ENCODE measurements around the gene POC1B.

Gene POC1B
- total RNA-seq = 23.7 to 32.4 reads per million in 2 donors

DNA sequence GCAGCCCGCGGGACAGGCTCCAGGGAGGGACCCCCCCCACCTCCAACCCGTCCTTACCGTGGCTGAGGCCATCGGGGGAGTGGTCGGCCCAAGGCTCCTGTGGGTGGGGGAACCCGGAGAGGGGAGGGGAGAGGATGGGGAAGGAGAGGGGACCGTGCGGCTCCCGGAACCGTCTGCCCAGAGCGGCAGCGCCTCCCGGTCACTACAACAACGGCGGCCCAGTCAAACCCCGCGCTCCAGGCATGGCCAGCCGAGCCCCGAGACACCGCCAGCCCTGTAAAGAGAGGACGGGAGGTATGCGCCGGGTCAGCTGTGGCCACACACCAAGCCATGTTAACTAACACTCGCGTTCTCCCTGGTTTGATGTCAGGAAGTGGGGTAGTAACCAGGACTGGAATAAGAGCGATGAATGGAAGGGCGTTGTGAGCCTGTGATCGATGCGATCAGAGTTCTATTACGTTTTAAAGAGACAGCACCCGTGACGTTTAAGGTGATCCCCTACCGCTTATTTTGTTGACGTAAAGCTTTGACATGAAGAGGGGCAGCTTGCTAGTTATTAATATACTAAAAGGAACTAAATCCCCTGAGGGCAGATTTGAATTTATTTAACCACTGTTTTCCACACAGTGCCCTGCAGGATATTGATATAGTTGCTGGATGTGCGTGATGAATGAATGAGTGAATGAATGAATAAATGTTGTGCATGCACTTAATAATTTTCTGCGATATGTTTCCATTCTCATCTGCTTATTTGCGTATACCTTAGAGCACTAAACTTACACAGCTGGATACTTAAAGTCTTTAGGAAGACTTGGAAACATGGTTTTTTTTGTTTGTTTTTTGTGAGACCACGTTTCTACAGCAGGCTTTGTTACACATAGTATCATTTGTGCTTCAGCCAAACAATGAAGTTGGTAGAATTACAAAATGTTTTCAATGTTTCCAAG, at the start of gene POC1B:
POC1B (minus strand) TSS at position 224 of the 947 bp plus-strand sequence; CDS start at position 72, 152 bp downstream.
- DNase-seq = peak; percentile 41

DNA sequence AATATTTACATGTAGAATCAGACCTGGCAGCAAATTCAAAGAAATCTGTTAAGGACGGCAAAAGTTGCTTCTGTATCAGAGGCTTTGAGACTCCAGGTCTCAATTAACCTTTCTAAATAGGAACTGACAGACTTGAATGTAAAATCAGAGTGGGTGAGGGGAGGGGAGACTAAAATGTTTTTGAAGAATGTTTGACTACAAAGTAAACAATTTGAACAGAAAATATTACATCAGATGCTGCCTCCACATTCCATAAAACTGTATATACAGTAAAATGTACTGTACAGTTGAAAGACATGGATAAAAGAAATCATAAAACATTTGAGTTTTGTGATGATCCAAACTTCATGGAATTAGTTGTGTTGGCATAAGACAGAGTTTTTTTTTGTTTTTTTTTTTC, 49.5 kb upstream of the POC1B start:
- DNase-seq = no peak

DNA sequence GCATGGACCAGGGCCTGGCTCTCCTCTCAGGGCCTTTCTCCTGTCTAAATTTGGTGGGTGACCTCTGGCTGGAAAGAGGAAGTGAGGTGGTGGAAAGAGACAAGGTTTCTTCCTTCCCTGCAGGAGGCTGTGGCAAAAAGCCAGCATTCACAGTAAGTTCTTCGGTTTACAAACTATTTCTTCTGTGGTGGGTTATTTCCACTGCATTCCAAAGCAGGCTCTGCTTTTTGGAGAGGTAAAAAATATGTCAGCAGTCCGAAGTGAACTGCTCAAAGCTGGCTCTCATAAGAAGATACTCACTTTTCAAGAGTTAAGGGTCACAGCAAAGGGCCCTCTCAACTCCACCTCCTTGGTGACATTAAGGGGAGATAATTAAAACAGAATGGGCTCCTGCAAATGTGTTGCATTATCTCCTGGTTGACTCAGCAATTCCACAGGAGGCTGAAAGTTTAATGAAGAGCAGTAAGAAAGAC, 48.9 kb upstream of the POC1B start:
- DNase-seq = no peak

DNA sequence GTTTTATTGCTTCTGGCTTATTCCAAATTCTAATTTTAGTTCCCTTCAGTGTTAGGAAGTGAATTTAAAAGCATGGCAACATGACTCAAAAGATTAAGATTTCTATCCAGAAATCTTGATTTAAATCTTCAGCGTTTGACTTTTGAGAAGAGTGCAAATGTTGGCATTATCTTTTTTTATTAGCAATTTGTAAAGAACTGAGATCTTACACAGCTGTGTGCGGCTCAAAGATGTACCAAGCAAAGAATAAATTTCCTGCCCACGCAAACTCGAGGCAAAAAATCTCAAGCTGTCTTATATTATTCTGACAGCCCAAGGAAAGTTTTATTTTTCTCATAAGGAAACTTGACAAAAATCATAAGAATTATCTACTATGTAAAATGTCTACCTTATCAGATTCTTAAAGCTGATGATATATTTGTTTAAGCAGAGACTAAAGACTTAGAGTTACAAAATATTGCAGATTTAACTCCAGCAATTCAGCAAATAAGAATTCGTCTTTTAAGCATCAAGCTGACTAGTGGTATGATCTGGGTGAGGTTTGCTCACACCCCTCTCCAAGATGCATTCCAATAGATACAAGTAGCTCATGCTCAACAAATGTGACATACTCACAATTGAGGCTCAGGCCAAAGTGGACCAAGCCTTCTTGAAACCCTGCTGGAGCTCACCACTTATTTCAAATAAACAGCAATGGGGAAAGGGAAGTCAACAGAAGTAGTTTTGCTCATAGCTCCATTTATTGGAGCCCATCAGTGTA, 47.4 kb upstream of the POC1B start:
- DNase-seq = no peak

DNA sequence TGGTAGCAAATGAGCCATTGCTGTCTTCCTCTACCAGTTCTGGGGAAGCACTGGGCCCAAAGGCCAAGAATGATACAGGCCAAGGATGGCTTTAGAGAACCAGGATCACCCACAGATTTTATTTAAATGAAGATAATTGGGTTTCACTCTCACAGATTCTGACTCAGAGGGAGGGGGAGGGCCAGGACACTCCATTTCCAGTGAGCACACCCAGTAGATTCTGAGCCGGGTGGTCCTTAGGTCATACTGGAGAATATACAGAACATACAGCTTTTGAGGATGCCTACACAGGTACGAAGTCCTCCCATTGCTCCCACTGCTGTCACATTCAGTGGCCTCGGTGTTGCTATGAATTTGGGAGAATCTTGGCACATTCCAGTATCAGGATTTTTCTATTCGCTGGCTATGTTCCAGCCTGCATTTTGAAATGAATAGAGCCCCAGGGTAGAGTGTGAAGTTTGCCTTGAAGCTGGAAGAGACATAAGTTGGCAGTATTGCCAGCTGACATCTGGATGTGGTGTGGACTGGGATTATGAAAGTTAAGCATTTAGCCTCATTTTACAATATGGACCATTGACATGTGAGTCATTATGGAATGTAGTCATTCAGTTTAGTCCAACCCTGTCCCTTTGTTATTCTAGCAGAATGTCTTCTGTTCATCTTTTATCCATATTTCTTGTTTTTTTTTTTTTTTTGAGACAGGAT, 45.8 kb upstream of the POC1B start:
- no peak for DNase-seq

DNA sequence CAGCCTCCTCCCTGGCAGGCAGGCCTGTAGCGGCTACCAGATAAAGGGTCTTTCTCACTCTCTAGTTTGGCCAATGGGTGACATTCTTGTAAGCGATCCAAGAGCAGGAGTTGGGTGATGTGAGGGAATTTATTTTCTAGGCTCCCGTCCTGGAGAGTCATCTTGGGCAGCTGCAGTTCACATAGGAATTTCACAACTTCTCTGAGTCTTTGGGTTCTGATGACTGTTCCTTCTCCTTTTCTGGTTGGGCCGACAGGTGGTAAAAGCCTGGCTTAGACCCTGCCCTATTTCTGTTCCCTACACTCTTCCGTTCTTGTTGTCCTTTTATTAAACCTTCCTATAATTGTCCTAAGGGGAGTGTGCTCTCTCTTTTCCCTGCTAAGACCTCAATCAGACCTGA, 42.6 kb upstream of the POC1B start:
- no peak for DNase-seq

DNA sequence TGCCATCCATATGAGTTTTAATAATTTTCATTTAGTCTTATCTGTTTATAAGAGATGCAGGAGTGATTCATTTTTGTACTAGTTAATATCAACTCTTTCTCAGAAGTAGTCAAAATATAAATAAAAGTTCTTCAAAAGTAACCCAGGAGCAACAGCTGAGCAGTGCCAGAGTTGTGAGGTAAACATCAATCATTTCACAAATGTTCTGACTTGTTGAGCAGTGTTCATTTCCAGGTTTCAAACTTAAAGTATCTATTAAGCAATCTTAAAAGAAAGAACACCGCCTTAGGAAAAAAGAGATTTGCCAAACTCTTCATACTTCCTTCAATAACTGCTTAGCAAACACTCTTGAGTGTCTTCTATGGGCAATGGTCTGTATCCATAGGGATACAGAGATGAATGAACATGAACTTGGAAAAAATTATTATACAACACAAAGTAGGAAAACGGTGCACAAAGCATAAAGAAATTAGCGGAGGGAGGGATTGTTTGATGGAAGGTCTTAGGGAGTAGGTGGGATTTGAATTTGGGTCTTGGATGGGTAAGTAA, 41.9 kb upstream of the POC1B start:
- no peak for DNase-seq

DNA sequence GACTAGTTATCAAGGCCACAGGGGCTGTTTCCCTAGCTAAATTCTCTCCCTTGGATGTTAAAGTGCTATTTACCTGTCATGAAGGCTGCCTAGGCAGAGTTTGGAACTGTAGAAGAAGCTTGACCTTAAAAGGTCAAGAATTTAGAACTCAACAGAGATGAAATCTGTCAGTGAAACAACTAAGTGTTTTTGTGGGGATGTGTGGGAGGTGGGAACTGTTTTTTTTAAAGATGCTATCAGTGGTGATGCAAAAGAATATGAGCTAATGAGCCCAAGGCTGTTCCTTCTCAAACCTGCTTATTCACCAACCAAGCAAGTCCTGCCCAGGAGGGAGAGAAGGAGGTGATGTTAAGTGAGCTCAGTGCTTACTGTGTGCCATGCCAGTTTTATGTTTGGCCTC, 40.8 kb upstream of the POC1B start:
- no peak for DNase-seq

DNA sequence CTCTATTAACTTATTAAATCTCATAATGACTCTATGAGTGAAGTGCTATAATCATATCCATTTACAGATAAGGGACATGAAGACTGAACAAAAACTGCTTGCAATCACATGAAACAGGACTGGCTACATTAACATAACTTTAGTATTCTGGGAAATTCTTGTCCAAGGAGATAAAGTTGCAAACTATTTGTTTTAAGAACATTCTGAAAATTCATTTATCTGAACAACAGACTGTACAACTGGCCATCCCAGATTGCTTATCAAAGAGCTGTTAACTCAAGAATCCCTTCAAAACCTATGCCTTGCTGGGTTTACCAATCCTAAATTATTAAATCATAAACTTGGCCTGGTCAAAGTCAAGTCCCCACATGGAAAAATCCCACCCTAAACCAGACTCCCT, 39.2 kb upstream of the POC1B start:
- DNase-seq = no peak

DNA sequence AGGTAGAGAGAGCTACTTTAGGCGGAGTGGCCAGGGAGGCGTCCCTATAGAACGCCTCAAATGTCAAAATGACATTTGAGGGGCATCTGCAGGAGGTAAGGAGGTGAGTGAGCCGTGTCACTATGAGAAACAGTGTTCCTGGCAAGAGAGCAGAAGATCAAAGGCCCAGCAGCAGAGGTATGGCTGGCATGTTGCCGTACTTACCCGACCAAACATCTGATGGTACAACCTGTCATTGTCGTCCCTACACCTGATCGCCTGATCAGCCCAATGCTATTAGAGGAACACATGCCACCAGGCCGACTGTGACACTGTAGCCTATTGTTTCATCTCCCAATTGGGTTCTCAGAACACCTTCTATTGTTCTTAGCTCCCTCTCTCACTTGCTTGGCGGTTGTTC, 33.9 kb upstream of the POC1B start:
- no peak for DNase-seq

DNA sequence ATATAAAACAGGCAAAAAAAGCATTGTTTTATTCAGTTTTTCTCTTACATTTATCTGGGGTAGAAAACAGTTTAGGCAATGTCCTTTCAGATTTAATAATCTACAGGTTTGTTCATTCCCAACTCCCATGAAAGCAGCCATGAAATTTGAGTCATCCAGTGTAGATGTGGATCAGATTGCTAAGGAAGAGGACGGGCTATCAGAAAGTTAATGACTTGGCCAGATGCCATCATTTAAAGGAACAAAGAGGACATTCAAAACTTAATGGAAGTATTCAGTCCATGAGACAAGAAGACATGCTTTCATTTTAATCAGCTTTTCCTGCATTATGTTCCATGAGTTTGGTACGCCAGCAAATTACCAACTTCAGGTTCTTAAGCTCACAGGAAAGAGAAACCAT, 31.1 kb upstream of the POC1B start:
- DNase-seq = no peak

DNA sequence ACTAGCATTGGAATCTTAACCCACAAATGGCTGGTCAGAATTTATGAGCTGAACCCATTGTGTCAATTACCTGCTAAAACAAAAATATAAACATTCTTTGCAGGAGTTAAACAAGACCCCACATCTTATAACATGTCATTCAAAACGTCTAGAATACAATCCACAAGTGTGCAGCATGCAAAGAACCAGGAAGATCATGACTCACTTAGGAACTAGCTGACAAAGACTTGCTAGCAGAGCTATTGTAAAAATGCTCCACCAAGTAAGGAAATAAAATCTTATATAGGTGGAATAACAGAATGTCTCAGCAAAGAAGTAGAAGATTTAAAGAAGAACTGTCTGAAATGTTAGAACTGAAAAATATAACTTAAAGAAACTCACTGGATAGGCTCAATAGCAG, 26.5 kb upstream of the POC1B start:
- DNase-seq = no peak

DNA sequence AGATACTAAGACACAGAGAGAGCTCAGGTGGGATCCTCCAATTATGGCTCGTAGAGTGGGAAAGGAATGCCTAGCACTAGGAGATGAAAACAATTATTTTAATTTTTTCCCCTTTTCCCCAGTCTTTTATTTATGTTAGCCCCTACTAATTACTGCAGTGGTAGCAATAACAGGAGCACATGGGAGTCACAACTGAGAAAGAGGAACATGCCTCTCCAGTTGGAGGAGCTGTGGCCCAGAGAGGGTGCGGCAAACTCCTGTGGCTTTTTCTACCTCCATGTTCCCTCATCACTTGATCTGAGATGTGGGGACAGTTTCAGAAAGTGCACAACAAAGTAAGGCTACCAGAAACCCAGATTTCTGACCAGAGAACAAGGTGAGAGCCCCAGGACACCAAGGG, 25.9 kb upstream of the POC1B start:
- DNase-seq = no peak

DNA sequence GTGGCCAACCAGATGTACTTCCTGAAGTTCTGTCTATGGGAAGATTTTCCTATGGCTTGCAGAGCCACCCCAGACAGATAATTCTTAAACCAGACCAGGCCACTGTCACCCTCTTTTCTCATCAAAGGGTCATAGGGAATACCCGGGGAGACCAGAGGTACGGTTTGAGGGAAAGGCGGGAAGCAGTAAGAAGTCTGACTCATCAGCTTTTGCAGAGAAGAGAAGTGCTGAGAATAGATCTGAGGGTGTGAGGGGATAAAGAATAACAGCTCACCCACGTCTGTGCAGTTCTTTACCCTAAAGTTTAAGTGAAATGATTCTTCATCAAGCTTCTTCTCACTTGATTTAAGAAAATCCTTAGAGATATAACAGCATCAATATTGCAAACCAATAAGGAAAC, 21.3 kb upstream of the POC1B start:
- no peak for DNase-seq

DNA sequence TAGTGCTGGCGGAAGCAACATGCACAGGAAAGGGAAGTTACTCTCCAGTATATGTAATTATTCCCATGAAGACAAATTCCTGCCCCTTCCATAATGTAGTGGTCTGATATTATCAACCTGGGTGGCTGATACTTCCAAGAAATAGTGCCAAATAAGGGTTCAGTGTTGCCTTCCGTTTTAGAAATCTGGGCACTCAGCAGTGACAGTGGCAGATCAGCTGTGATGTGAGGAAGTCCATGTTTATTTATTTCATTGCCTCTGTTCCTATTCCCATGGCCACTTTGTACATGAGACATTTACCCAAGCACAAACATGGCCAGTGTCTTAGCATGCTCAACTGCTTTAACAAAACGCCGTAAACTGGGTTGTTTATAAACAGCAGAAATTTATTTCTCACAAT, 20.3 kb upstream of the POC1B start:
- DNase-seq = no peak

DNA sequence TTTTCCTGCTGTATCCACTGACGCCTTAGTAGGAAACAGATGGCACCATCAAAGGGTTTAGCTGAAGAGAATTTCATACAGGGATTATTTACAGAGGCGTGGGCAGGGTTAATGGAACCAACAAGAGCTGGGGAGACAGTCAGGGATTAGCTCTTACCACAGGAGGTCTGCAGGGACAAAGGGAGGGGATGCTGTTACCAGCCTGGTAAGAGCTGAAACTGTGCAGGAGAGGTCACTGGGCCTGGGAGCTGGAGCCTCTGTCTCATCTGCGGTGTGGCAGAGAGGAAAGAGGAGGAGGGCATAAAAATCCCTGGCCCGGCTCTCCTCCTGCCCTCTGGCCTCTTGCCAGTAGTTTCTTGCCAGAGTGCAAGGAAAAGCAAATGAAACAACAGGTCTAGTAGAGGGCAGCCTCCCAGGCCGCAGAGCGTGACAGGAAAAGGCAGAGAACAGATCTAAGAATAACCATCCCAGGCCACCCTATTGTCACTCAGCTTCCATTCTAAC, 18.9 kb upstream of the POC1B start:
- DNase-seq = no peak

DNA sequence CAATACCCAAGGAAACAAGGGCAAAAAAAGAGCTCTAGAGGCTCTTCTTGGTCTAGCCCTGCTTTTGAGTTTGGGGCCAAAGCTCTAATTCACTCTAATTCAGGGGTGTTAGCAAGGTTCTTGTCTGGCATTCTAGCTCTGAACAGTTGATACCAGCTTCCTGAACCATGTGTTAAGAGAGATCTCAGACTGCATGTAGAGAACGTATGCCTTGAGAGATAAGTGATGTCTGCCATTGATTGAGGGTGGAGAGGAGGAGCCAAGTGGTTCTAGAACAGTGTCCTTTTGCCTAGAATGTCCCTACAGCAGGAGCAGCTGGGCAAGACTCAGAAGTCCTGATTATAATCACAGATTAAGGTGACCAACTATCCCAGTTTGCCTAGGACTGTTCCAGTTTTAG, 18.2 kb upstream of the POC1B start:
- DNase-seq = no peak

DNA sequence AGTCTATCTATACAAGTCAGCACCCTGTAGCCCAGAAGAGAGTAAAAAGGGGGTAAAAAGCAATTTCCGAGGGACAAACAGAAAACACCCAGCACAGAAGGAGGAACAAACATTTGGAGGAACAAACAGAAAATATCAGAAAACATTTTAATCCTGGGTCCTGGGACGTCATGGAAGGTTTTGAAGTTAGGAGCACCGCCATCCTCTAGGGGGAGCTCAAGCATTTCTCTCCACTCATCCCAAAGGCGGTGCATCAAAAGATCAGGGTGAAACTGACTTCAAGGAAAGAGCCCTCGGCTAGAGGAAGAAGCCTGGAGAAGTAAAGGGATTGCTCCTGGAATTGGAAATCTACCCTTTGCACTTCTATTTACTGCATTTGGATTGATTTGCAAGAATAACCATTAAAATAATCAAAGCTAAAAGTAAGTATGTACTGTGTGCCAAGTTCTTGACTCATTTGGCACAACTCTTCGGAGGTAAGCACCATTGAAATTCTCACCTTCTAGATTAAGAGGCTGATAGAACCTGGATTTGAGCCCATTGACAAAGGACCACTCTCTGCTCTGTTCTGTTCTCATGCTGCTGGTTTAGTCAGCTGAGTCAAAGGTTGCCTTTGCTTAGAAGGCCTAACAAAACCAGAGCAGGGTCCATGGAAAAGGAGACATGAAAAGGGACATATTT, 17.2 kb upstream of the POC1B start:
- DNase-seq = peak; percentile 43

DNA sequence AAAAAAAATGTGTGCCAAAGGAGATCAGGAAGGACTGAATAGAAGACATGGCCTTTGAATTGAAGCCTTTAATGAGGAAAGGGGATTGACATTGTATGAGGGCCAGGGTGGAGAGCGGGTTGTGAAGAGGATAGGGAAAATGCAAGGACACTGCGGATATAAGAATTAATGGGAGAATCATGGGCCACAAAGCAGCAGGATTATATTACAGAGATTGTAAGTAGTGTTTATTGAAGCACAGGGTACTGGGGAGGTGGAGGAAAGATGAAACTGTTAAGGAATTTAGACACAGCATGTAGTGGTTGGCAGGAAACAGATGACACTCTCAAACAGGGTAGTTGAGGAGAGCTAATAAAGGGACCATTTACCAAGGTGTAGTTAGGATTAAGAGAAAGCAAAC, 16.4 kb upstream of the POC1B start:
- DNase-seq = no peak

DNA sequence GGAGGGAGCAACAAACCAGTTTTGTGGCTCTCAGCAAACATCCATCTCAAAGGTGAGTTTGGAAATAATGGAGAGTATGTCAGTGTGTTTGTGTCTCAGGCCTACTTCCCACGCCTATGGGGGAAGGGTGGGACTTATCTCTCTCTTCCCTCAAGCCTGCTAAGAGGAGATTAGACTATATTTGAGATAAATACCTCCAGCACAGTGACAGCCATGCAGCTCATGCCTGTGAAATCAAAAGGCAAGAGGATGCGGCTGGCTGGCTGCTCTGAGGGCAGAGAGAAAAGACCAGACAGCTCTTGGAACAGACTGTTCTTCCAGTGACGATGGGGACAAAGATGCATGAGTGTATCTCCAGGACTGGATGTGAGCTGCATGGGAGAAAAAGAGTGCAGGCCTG, 14.7 kb upstream of the POC1B start:
- DNase-seq = no peak

DNA sequence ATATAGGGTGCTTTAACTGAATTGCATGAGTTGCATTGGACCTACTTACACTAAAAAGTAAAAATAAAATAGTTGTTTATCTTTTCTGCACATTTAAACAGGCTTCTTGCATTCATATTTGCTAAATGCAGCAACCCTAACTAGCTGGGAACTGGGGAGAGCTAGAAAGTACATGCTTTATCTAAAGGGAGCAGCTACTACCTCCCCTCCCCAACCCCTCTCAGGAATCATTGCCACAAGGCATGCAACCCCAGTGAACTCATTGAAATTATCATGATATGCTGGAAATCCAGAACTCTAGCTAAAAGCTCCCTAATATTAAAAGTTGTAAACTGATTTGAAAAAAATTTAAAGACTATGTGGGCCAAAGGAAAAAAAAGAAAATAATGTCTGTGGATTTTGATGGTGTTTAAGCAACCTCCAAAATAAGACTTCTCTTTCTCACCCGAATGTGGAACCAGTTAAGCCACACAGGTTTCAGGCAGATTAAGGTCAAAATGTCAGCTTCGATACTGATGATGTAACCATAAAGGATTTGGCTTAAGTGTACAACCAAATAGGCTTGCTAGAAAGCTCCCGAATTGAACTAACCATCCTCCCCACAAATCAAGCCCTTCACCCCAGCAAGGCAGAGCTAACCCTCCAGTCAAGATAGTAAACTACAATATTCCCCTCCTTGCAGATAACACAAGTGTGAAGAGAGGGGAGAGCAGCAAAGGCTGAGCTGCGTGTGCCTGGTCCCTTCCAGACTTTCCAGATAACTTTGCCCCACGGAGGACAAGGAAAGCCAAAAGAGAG, 13.8 kb upstream of the POC1B start:
- no peak for DNase-seq
